ENCODE results near the gene ZNF785. TPM values are rescaled to one million over a fixed set of nuclear protein-coding genes. Genes with fewer than 3 reads are reported as not detected.

ZNF785 gene
- total and polyA plus RNA-seq, 2 of the 13 experiments (the other 11 are each of a cell fraction or from before 2014, with no cell fraction given), result 0.01 TPM; not detected in 1

- Histone ChIP-seq H3K4me3 (replicated peaks in 1 of 3; ENCODE audit: insufficient read depth in 1 of 3, low read depth in 2 of 3, low read length in 3 of 3) (no peak overlapping the region), H3K4me1 (ENCODE audit: insufficient read depth, low read length) (peaks cover 86% of the 10 kb centered on the region), H3K9me3 (ENCODE audit: low read length) (no peaks in the 10 kb centered on the region), H3K36me3 (replicated peaks in 1 of 2; ENCODE audit: control insufficient read depth in 1 of 2, insufficient read depth in 2 of 2, low read length in 2 of 2) (no peaks in the 10 kb centered on the region), H3K27me3 (ENCODE audit: control insufficient read depth in 1 of 2, insufficient read depth in 2 of 2, low read length in 2 of 2) (peaks cover 0 to 19% of the 10 kb centered on the region in 2 experiments; a peak in 3 of 5 replicates), H3K9ac (ENCODE audit: insufficient read depth, low read depth, low read length) (no peak overlapping the region), H2AFZ (ENCODE audit: low read length) (no peak overlapping the region), H3K27ac (ENCODE audit: extremely low read length, insufficient read depth, low read length) (no peak overlapping the region), H4K20me1 (ENCODE audit: insufficient read depth, low read length) (no peaks in the 10 kb centered on the region), H3K79me2 (ENCODE audit: insufficient read depth, low read length) (no peaks in the 10 kb centered on the region), H3K4me2 (ENCODE audit: low read depth, low read length) (0 out of 2 replicates have a peak overlapping the region, but pooled peaks have one; percentile 2)
- TF ChIP-seq CEBPB (IDR thresholded peaks at IDR 0.05; ENCODE audit: borderline replicate concordance, low read depth, low read length), result peak; percentile 91
- no peak for TF ChIP-seq CBX1 (IDR thresholded peaks at IDR 0.05; ENCODE audit: low read depth)
- TF ChIP-seq CEBPG (CRISPR knock-in tag; IDR thresholded peaks at IDR 0.05), result peak; percentile 62
- ATAC-seq (no peak), DNase-seq (ENCODE audit: low spot score) (no peak), FAIRE-seq (no peak)
- intact Hi-C loops (cut with micrococcal nuclease; ENCODE audit: unreplicated experiment) (loop anchor here (5.0 kb wide), 1 partner anchor 77 kb away; no protein-coding TSS in a partner anchor), in situ Hi-C loops (cut with HindIII; ENCODE audit: extremely low pct_ligation_motif_present, low pct_unique_long_range_greater_than_20kb) (loop anchor here (10.0 kb wide), 1 partner anchor 264 kb away; the partner anchor contains the start of gene CD2BP2)
- POLR2A ChIA-PET, result interaction anchor here (1.1 to 6.5 kb wide), 4 partner anchors 10 to 212 kb away, joined by 3 to 46 read pairs (median 4); partner anchors contain the start of genes DCTPP1, ZNF689 and ZNF771
- CTCF ChIA-PET (ENCODE audit: low intra/inter-chr PET ratio, low total read pairs), result interaction anchor here (1.1 kb wide), 1 partner anchor 10 kb away, joined by 4 read pairs; no protein-coding TSS in a partner anchor
- BruUV-seq (replicated peaks), result no TSS peak
- WGBS (ENCODE audit: low lambda C conversion rate), result 47% methylated on average over 4 of the region's 4 CpGs
Observed at GRCh38 chr16:30619202-30619601, 33.7 kb upstream of the ZNF785 start.

- Histone ChIP-seq H3K36me3 (replicated peaks in 1 of 2; ENCODE audit: control insufficient read depth in 1 of 2, insufficient read depth in 2 of 2, low read length in 2 of 2) (no peaks in the 10 kb centered on the region), H3K27ac (ENCODE audit: extremely low read length, insufficient read depth, low read length) (no peak overlapping the region), H3K9ac (ENCODE audit: insufficient read depth, low read depth, low read length) (no peak overlapping the region), H3K9me3 (ENCODE audit: low read length) (no peaks in the 10 kb centered on the region), H3K4me3 (replicated peaks in 1 of 3; ENCODE audit: insufficient read depth in 1 of 3, low read depth in 2 of 3, low read length in 3 of 3) (no peak overlapping the region), H3K4me2 (ENCODE audit: low read depth, low read length) (peak overlapping the region; percentile 48), H3K4me1 (ENCODE audit: insufficient read depth, low read length) (peaks cover 58% of the 10 kb centered on the region), H3K79me2 (ENCODE audit: insufficient read depth, low read length) (no peaks in the 10 kb centered on the region), H3K27me3 (ENCODE audit: control insufficient read depth in 1 of 2, insufficient read depth in 2 of 2, low read length in 2 of 2) (peaks cover 0 to 2% of the 10 kb centered on the region in 2 experiments; a peak in 1 of 5 replicates), H4K20me1 (ENCODE audit: insufficient read depth, low read length) (no peaks in the 10 kb centered on the region), H2AFZ (ENCODE audit: low read length) (no peak overlapping the region)
- ATAC-seq, result peak; percentile 94
- 12% methylated on average over 12 of the region's 12 CpGs for WGBS (ENCODE audit: low lambda C conversion rate)
- ChIA-PET POLR2A (interaction anchor here (0.8 to 1.9 kb wide), 8 partner anchors 11 to 260 kb away, joined by 3 to 5 read pairs (median 4); partner anchors contain the start of genes CD2BP2, DCTPP1, FBRS and ZNF764), CTCF (ENCODE audit: low intra/inter-chr PET ratio, low total read pairs) (interaction anchor here (0.8 to 1.9 kb wide), 4 partner anchors 13 to 206 kb away, joined by 3 to 6 read pairs (median 4); partner anchors contain the start of gene DCTPP1)
- intact Hi-C loops (cut with micrococcal nuclease; ENCODE audit: unreplicated experiment), result loop anchor here (2.0 to 5.0 kb wide), 2 partner anchors 13 to 73 kb away; no protein-coding TSS in a partner anchor
- in situ Hi-C loops (cut with HindIII; ENCODE audit: extremely low pct_ligation_motif_present, low pct_unique_long_range_greater_than_20kb), result loop anchor here (10.0 kb wide), 1 partner anchor 261 kb away; the partner anchor contains the start of gene CD2BP2
- peak; percentile 76 for DNase-seq (ENCODE audit: low spot score)
- no peak for FAIRE-seq
- no TSS peak for BruUV-seq (replicated peaks)
- TF ChIP-seq ZBTB33 (CRISPR knock-in tag; IDR thresholded peaks at IDR 0.05) (peak; percentile 67; the same call in 1 of the 2 replicates), HOXA3 (CRISPR knock-in tag; IDR thresholded peaks at IDR 0.05) (peak; percentile 37; the same call in 1 of the 2 replicates), SMAD1 (CRISPR knock-in tag; IDR thresholded peaks at IDR 0.05; ENCODE audit: borderline replicate concordance, low read depth) (peak; percentile 76; the same call in 1 of the 2 replicates), GATA4 (IDR thresholded peaks at IDR 0.05; ENCODE audit: borderline replicate concordance, low read depth) (no peak), U2AF1 (optimal IDR thresholded peaks at IDR 0.05; ENCODE audit: low read depth, low read length) (no peak), ZNF337 (CRISPR knock-in tag; IDR thresholded peaks at IDR 0.05; ENCODE audit: borderline replicate concordance, low read depth) (no peak), ZBTB34 (CRISPR knock-in tag; IDR thresholded peaks at IDR 0.05) (no peak), ATF1 (CRISPR knock-in tag; IDR thresholded peaks at IDR 0.05) (no peak), MEIS2 (CRISPR knock-in tag; IDR thresholded peaks at IDR 0.05) (no peak)
Observed at GRCh38 chr16:30615358-30616091, 30.0 kb upstream of the ZNF785 start.
